ENCODE measurements around the gene POLDIP3.
"Not testable (repeated sequence)": the region's sequence is repeated elsewhere in the genome, so short reads cannot be mapped to it uniquely, and the experiment has no call there.

POLDIP3 gene

GRCh38 chr22:42552294-42552647 lies 62.4 kb downstream of the POLDIP3 start:
- DNase-seq = not testable (repeated sequence)

- DNase-seq = no peak
These were observed 65.2 kb downstream of the POLDIP3 start for GRCh38 chr22:42549331-42550060.

GRCh38 chr22:42548597-42549330 lies 65.9 kb downstream of the POLDIP3 start:
- no peak for DNase-seq

GRCh38 chr22:42548126-42548525 lies 66.6 kb downstream of the POLDIP3 start:
- DNase-seq = not testable (repeated sequence)

- no peak for DNase-seq
These were observed 67.1 kb downstream of the POLDIP3 start for GRCh38 chr22:42547562-42547961.

- no peak for DNase-seq
These were observed 70.0 kb downstream of the POLDIP3 start for GRCh38 chr22:42544686-42545085.

GRCh38 chr22:42539236-42539771 lies 75.4 kb downstream of the POLDIP3 start:
- not testable (repeated sequence) for DNase-seq

GRCh38 chr22:42537199-42537831 lies 77.4 kb downstream of the POLDIP3 start:
- not testable (repeated sequence) for DNase-seq

GRCh38 chr22:42536634-42537033 lies 78.0 kb downstream of the POLDIP3 start:
- DNase-seq = not testable (repeated sequence)

GRCh38 chr22:42536166-42536565 lies 78.5 kb downstream of the POLDIP3 start:
- DNase-seq = no peak

GRCh38 chr22:42535082-42535731 lies 79.5 kb downstream of the POLDIP3 start:
- not testable (repeated sequence) for DNase-seq

Measured in right forelimb (tissue), 1 donor.